Left ventricle myocardium inferior (tissue), 1 donor: ENCODE data around the gene PSEN1. TPM values are rescaled to one million over a fixed set of nuclear protein-coding genes. Genes with fewer than 3 reads are reported as not detected.

Experiments
- DNase-seq: peaks from one replicate; pipeline ENCODE4 v3.0.0-alpha.2; 2020
- H3K27ac ChIP-seq: fragments of 200-600 bp; replicated peaks from 2 replicates; pipeline ENCODE4 v1.8.0; 2021
- H3K27me3 ChIP-seq: fragments of 200-600 bp; 2 replicates; pipeline ENCODE4 v1.8.0; 2021; ENCODE audit warnings: low read depth
- H3K36me3 ChIP-seq: fragments of 200-600 bp; 2 replicates; pipeline ENCODE4 v1.8.0; 2021
- H3K4me1 ChIP-seq: fragments of 200-600 bp; 2 replicates; pipeline ENCODE4 v1.8.0; 2021
- H3K4me3 ChIP-seq: fragments of 200-600 bp; 2 replicates; pipeline ENCODE4 v1.8.0; 2021; ENCODE audit warnings: mild to moderate bottlenecking, moderate library complexity
- H3K9me3 ChIP-seq: fragments of 200-600 bp; replicated peaks from 2 replicates; pipeline ENCODE4 v1.8.0; 2021
- intact Hi-C: fragments of 100-400 bp; cut with micrococcal nuclease; formaldehyde crosslinking; loops from one replicate; pipeline ENCODE4 v1.11.0; 2022
- total RNA-seq: library from RNA; stranded (reverse); fragmentation: NEBNext Ultra II Directional; extraction: Animal tissue kit (Norgen Biotek cat#: 25700); gene quantifications from one replicate; pipeline ENCODE4 v1.2.1, GENCODE V29; 2021
- TF ChIP-seq, protein P1 (sequence below): fragments of 200-600 bp; IDR thresholded peaks from 2 replicates; pipeline ENCODE4 v1.8.0; 2021; ENCODE audit warnings: antibody characterized with exemption, mild to moderate bottlenecking, borderline replicate concordance
- donor health status: DM: no; HTN: yes; CAD: no; lungs with severe emphysema.

Gene PSEN1
- total RNA-seq, 1 donor from 2014 or later, result 25.2 TPM

- Histone ChIP-seq H3K27me3 (no peaks in the 10 kb centered on the region), H3K27ac (peak overlapping the region; percentile 7), H3K4me3 (no peak overlapping the region), H3K4me1 (peaks cover 24% of the 10 kb centered on the region), H3K36me3 (peaks cover 8% of the 10 kb centered on the region), H3K9me3 (no peaks in the 10 kb centered on the region)
- TF ChIP-seq, protein P1, sequence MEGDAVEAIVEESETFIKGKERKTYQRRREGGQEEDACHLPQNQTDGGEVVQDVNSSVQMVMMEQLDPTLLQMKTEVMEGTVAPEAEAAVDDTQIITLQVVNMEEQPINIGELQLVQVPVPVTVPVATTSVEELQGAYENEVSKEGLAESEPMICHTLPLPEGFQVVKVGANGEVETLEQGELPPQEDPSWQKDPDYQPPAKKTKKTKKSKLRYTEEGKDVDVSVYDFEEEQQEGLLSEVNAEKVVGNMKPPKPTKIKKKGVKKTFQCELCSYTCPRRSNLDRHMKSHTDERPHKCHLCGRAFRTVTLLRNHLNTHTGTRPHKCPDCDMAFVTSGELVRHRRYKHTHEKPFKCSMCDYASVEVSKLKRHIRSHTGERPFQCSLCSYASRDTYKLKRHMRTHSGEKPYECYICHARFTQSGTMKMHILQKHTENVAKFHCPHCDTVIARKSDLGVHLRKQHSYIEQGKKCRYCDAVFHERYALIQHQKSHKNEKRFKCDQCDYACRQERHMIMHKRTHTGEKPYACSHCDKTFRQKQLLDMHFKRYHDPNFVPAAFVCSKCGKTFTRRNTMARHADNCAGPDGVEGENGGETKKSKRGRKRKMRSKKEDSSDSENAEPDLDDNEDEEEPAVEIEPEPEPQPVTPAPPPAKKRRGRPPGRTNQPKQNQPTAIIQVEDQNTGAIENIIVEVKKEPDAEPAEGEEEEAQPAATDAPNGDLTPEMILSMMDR, result no peak
- no peak for DNase-seq
- intact Hi-C loops, result no loop called here
Observed at GRCh38 chr14:73143617-73144016, 7.3 kb downstream of the PSEN1 start.

- H3K36me3 ChIP-seq, result peaks cover 26% of the 10 kb centered on the region
- H3K4me1 ChIP-seq, result peaks cover 24% of the 10 kb centered on the region
- intact Hi-C loops, result no loop called here
- no peaks in the 10 kb centered on the region for H3K9me3 ChIP-seq
- no peak overlapping the region for H3K4me3 ChIP-seq
- H3K27me3 ChIP-seq, result no peaks in the 10 kb centered on the region
- DNase-seq, result no peak
- TF ChIP-seq, protein P1, result no peak
- H3K27ac ChIP-seq, result no peak overlapping the region
Observed at GRCh38 chr14:73145371-73145770, 9.1 kb downstream of the PSEN1 start.

DNA sequence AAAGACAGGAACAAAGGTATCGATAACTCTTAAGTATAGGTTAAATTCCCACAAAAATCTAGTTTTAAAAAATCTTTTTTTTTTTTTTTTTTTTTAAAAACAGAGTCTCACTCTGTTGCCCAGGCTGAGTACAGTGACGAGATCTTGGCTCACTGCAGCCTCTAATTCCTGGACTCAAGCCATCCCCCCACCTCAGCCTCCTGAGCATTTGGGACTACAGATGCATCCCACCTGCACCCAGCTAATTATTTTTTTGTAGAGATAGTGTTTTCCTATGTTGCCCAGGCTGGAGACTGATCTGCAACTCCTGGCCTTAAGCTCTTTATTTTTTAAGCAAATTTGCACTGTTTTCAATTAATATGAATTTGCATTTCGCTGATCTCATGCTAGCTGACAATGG, 9.8 kb downstream of the PSEN1 start:
- Histone ChIP-seq H3K36me3 (peaks cover 33% of the 10 kb centered on the region), H3K4me3 (no peak overlapping the region), H3K27me3 (no peaks in the 10 kb centered on the region), H3K4me1 (peaks cover 17% of the 10 kb centered on the region), H3K27ac (no peak overlapping the region), H3K9me3 (no peaks in the 10 kb centered on the region)
- intact Hi-C loops, result no loop called here
- no peak for DNase-seq
- TF ChIP-seq, protein P1, result no peak

- Histone ChIP-seq H3K4me1 (no peaks in the 10 kb centered on the region), H3K27ac (no peak overlapping the region), H3K36me3 (peaks cover 62% of the 10 kb centered on the region), H3K4me3 (no peak overlapping the region), H3K27me3 (no peaks in the 10 kb centered on the region), H3K9me3 (no peaks in the 10 kb centered on the region)
- intact Hi-C loops, result no loop called here
- TF ChIP-seq, protein P1, result no peak
- DNase-seq, result no peak
Observed at GRCh38 chr14:73149753-73150152, 13.4 kb downstream of the PSEN1 start.

DNA sequence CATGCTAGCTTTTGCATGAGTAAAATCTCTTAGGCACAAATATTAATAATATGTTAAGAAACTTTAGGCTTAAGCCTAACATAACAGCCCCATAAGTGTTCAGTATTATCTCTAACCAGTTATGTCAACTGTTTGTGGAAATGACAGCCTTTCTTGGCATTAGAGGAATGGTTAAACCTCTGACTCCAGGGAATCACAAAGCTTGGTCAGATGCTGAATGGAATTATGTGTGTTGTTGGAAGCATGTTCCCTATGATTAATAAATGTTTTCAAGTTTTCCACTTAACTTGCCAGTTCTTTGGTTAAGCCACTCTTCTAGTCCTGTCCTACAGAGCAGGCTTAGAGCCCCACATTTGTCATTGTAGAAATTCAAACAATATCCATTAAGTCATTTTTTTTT, 17.0 kb downstream of the PSEN1 start:
- no peak overlapping the region for H3K4me3 ChIP-seq
- no peaks in the 10 kb centered on the region for H3K27me3 ChIP-seq
- H3K4me1 ChIP-seq, result no peaks in the 10 kb centered on the region
- no peak overlapping the region for H3K27ac ChIP-seq
- TF ChIP-seq, protein P1, result no peak
- DNase-seq, result no peak
- peaks cover 82% of the 10 kb centered on the region for H3K36me3 ChIP-seq
- H3K9me3 ChIP-seq, result no peaks in the 10 kb centered on the region
- intact Hi-C loops, result no loop called here

DNA sequence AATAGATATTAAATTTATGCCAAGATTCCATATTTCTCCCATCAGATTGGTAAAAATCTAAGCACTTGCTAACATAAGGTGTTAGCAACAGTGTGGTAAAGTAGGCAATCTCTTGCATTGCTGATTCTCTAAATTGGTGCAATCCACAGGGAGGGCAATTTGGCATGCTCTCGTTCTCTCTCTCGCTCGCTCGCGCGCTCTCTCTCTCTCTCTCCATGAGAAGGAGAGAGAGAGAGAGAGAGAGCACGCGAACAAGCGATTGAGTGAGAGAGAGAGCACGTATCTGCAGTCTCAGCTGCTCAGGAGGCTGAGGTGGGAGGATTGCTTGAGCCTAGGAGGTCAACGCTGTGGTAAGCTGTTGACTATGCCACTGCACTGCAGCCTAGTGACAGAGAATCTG, 25.9 kb downstream of the PSEN1 start:
- Histone ChIP-seq H3K9me3 (no peaks in the 10 kb centered on the region), H3K27me3 (no peaks in the 10 kb centered on the region), H3K4me3 (no peak overlapping the region), H3K4me1 (no peaks in the 10 kb centered on the region), H3K36me3 (peaks cover 80% of the 10 kb centered on the region), H3K27ac (no peak overlapping the region)
- TF ChIP-seq, protein P1, result no peak
- intact Hi-C loops, result no loop called here
- no peak for DNase-seq
